OCI-LY7 (cell line): Measurements from ENCODE around the gene SLC17A1.

Experiments
- EZH2phosphoT487 ChIP-seq: fragments of 200-600 bp; sonication (generic); IDR thresholded peaks from 2 replicates; pipeline ENCODE4 v1.6.1; 2018; ENCODE audit warnings: low read depth, borderline replicate concordance, mild to moderate bottlenecking, mixed run types, antibody characterized with exemption, low read length, moderate library complexity, mixed read lengths
- TF ChIP-seq, protein P1 (sequence below): fragments of 200-600 bp; sonication (generic); conservative IDR thresholded peaks from 2 replicates; pipeline ENCODE4 v1.5.1; 2014; ENCODE audit warnings: mild to moderate bottlenecking, antibody characterized with exemption, low read length, moderate library complexity, mixed read lengths

- TF ChIP-seq, protein P1, sequence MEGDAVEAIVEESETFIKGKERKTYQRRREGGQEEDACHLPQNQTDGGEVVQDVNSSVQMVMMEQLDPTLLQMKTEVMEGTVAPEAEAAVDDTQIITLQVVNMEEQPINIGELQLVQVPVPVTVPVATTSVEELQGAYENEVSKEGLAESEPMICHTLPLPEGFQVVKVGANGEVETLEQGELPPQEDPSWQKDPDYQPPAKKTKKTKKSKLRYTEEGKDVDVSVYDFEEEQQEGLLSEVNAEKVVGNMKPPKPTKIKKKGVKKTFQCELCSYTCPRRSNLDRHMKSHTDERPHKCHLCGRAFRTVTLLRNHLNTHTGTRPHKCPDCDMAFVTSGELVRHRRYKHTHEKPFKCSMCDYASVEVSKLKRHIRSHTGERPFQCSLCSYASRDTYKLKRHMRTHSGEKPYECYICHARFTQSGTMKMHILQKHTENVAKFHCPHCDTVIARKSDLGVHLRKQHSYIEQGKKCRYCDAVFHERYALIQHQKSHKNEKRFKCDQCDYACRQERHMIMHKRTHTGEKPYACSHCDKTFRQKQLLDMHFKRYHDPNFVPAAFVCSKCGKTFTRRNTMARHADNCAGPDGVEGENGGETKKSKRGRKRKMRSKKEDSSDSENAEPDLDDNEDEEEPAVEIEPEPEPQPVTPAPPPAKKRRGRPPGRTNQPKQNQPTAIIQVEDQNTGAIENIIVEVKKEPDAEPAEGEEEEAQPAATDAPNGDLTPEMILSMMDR, result no peak
- TF ChIP-seq EZH2phosphoT487, result no peak
Measured at GRCh38 chr6:25804804-25805203, 27.0 kb downstream of the SLC17A1 start.
